GM21825 (cell line): Measurements from ENCODE around the gene ZNF619.

ENCODE experiments used
- ATAC-seq: cut with Tn5 transposase; IDR thresholded peaks from one replicate; pipeline ENCODE4 v1.9.1; 2021; ENCODE audit warnings: mild to moderate bottlenecking, moderate library complexity; ENCODE audit not compliant: unreplicated experiment

The ZNF619 gene

GRCh38 chr3:40524568-40525285 is 47.8 kb downstream of the ZNF619 start, which contains the start of gene ZNF621:
Gene ZNF621 (plus strand): TSS chr3:40524960. CDS start chr3:40525841, 881 bp downstream.
- peak; percentile 99 for ATAC-seq

GRCh38 chr3:40528426-40528825 is 51.5 kb downstream of the ZNF619 start:
- no peak for ATAC-seq

GRCh38 chr3:40532252-40532651 is 55.3 kb downstream of the ZNF619 start:
- ATAC-seq = no peak

GRCh38 chr3:40534283-40534682 is 57.4 kb downstream of the ZNF619 start:
- no peak for ATAC-seq
